Esophagus muscularis mucosa (tissue), 4 donors: ENCODE measurements around the gene KIAA0513. TPM values are rescaled to one million over a fixed set of nuclear protein-coding genes. Genes with fewer than 3 reads are reported as not detected.

Experiments used
- DNase-seq: peaks from one replicate; pipeline ENCODE4 v3.0.0-alpha.2; 2017; ENCODE audit errors: extremely low spot score
- H3K27ac ChIP-seq, 4 donors: fragments of 200-600 bp; sonication (generic); replicated peaks in 1 of 4; 1 replicate in 3 of 4; 2 replicates in 1 of 4; pipeline ENCODE4 v1.5.1; 2016 to 2019; ENCODE audit warnings: mild to moderate bottlenecking in 1 of 4
- H3K27me3 ChIP-seq, 4 donors: fragments of 200-600 bp; sonication (generic); one replicate each; pipeline versions ENCODE4 v1.5.1 to v1.6.0; 2016 to 2019
- H3K36me3 ChIP-seq, 4 donors: fragments of 200-600 bp; sonication (generic); one replicate each; pipeline ENCODE4 v1.5.1; 2016 to 2019
- H3K4me1 ChIP-seq, 4 donors: fragments of 200-600 bp; sonication (generic); one replicate each; pipeline ENCODE4 v1.5.1; 2016 to 2019
- H3K4me3 ChIP-seq, 4 donors: fragments of 200-600 bp; sonication (generic); 1 replicate in 2 of 4; 2 replicates in 2 of 4; pipeline ENCODE4 v1.5.1; 2016 to 2019; ENCODE audit warnings: mild to moderate bottlenecking in 4 of 4, moderate library complexity in 1 of 4
- H3K9me3 ChIP-seq, 4 donors: fragments of 200-600 bp; sonication (generic); 1 replicate in 3 of 4; 2 replicates in 1 of 4; pipeline ENCODE4 v1.5.1; 2016 to 2019
- EP300 ChIP-seq: sonication (generic); formaldehyde crosslinking; IDR thresholded peaks from one replicate; pipeline ENCODE4 v1.6.1; 2017; ENCODE audit warnings: antibody characterized with exemption
- POLR2A ChIP-seq: fragments of 450-650 bp; IDR thresholded peaks from one replicate; pipeline ENCODE4 v1.6.1; 2017; ENCODE audit warnings: antibody characterized with exemption, moderate library complexity, mild to moderate bottlenecking, low read depth
- POLR2AphosphoS5 ChIP-seq, 2 donors: sonication (generic); formaldehyde crosslinking; IDR thresholded peaks; one replicate each; pipeline ENCODE4 v1.6.1; 2017; ENCODE audit warnings: antibody characterized with exemption in 2 of 2
- WGBS: methylation state at CpG from one replicate; pipeline ENCODE4 v1.1.5; 2018; 5-methylcytosine and 5-hydroxymethylcytosine counted together
- intact Hi-C: fragments of 100-400 bp; cut with DNase I; formaldehyde crosslinking; loops from one replicate; pipeline ENCODE4 v1.15.1; 2023
- total RNA-seq, 4 donors: library from RNA; depleted of rRNA; stranded (reverse); fragments of >200 nt; gene quantifications; one replicate each; pipeline versions ENCODE4 v1.1.0 to v1.2.1, GENCODE V29; 2016
- TF ChIP-seq, protein P1 (sequence below), 3 experiments: fragments of 200-600 bp in 2 of 3; fragments of 450-650 bp in 1 of 3; sonication (generic) in 2 of 3; IDR thresholded peaks; one replicate each; pipeline ENCODE4 v1.5.1; 2017 to 2019; ENCODE audit warnings: antibody characterized with exemption in 3 of 3, mild to moderate bottlenecking in 2 of 3, moderate library complexity in 1 of 3

Gene KIAA0513
- total RNA-seq, 4 donors from 2014 or later: 16.4 to 28.8 (median 23.4) TPM

DNA sequence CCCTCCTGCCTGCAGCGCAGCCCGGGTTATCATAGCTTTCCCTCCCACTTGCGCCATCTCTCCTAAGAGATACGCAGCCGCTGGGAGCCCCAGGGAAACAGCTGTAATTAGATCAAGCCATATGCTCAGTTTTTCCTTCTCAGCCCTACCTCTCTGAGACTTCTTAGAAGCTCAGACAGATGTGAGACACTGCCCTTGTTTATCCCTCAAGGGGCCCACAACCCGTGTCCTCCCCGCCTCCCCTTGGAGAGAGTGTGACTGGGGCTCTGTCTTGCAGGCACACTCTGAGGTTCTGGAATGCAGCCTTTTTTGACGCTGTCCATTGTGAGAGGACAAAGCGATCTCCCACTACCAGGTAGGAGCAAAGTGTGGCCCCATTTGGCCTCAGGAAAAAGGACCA, 53.4 kb downstream of the KIAA0513 start:
- Histone ChIP-seq H3K27me3 (no peaks in the 10 kb centered on the region), H3K27ac (no peak overlapping the region), H3K4me3 (no peak overlapping the region), H3K36me3 (peaks cover 24 to 62% (median 53%) of the 10 kb centered on the region in 4 donors), H3K4me1 (no peaks in the 10 kb centered on the region), H3K9me3 (no peaks in the 10 kb centered on the region)
- intact Hi-C loops: no loop called here
- TF ChIP-seq POLR2A (no peak), EP300 (no peak), POLR2AphosphoS5 (IDR thresholded peaks at IDR 0.05) (no peak)
- TF ChIP-seq, protein P1, sequence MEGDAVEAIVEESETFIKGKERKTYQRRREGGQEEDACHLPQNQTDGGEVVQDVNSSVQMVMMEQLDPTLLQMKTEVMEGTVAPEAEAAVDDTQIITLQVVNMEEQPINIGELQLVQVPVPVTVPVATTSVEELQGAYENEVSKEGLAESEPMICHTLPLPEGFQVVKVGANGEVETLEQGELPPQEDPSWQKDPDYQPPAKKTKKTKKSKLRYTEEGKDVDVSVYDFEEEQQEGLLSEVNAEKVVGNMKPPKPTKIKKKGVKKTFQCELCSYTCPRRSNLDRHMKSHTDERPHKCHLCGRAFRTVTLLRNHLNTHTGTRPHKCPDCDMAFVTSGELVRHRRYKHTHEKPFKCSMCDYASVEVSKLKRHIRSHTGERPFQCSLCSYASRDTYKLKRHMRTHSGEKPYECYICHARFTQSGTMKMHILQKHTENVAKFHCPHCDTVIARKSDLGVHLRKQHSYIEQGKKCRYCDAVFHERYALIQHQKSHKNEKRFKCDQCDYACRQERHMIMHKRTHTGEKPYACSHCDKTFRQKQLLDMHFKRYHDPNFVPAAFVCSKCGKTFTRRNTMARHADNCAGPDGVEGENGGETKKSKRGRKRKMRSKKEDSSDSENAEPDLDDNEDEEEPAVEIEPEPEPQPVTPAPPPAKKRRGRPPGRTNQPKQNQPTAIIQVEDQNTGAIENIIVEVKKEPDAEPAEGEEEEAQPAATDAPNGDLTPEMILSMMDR (IDR thresholded peaks at IDR 0.05): no peak
- DNase-seq: no peak
- 88% methylated on average over 9 of the region's 9 CpGs for WGBS

- H3K4me3 ChIP-seq: no peak overlapping the region
- TF ChIP-seq, protein P1 (IDR thresholded peaks at IDR 0.05): no peak
- intact Hi-C loops: no loop called here
- H3K36me3 ChIP-seq: peaks cover 24 to 54% (median 46%) of the 10 kb centered on the region in 4 donors
- DNase-seq: no peak
- H3K9me3 ChIP-seq: no peaks in the 10 kb centered on the region
- peaks cover 0 to 6% (median 5%) of the 10 kb centered on the region in 4 donors for H3K4me1 ChIP-seq
- WGBS: 91% methylated on average over 6 of the region's 15 CpGs
- H3K27ac ChIP-seq: no peak overlapping the region
- H3K27me3 ChIP-seq: no peaks in the 10 kb centered on the region
These were observed 54.2 kb downstream of the KIAA0513 start for GRCh38 chr16:85081765-85082164.

- Histone ChIP-seq H3K4me3 (no peak overlapping the region), H3K27ac (no peak overlapping the region), H3K4me1 (peaks cover 0 to 8% (median 8%) of the 10 kb centered on the region in 4 donors), H3K27me3 (no peaks in the 10 kb centered on the region), H3K9me3 (no peaks in the 10 kb centered on the region), H3K36me3 (peaks cover 21 to 51% (median 40%) of the 10 kb centered on the region in 4 donors)
- no peak for DNase-seq
- 79% methylated on average over 29 of the region's 33 CpGs for WGBS
- TF ChIP-seq POLR2AphosphoS5 (IDR thresholded peaks at IDR 0.05) (no peak), POLR2A (no peak), EP300 (no peak)
- TF ChIP-seq, protein P1 (IDR thresholded peaks at IDR 0.05): no peak
- intact Hi-C loops: no loop called here
These were observed 54.8 kb downstream of the KIAA0513 start for GRCh38 chr16:85082173-85083050.

DNA sequence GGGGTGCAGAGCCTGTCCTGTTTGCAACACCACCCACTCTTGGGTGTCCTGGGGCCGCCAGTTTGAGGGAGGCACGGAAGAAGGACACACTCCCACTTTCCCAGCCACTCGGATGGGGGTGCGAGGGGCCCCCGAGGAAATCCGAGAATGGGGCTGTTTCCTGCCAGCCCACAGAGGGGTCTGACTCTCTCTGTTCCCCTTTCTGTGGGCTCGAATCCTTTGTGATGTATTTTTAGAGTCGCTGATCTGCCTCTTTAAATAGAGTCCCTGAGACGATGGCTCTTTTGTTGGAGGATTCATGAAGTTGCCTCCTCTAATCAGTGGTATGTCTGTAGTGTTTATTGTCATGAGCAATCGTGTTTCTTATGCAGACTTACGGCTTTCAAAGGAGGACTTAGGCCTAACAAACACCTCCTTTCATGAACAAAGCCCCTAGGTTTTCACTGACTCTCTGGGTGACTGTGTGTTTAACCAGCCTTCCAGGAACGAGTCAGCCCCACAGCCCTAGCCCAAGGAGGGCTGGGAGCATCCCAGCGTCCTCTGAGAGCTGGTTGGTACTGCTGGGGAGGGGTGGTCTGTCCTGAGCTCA, 55.5 kb downstream of the KIAA0513 start:
- Histone ChIP-seq H3K36me3 (peaks cover 15 to 52% (median 37%) of the 10 kb centered on the region in 4 donors), H3K27ac (no peak overlapping the region), H3K4me1 (peaks cover 0 to 8% (median 8%) of the 10 kb centered on the region in 4 donors), H3K27me3 (no peaks in the 10 kb centered on the region), H3K4me3 (no peak overlapping the region), H3K9me3 (no peaks in the 10 kb centered on the region)
- intact Hi-C loops: no loop called here
- 57% methylated on average over 6 of the region's 13 CpGs for WGBS
- TF ChIP-seq, protein P1 (IDR thresholded peaks at IDR 0.05): no peak
- TF ChIP-seq POLR2AphosphoS5 (IDR thresholded peaks at IDR 0.05) (no peak), POLR2A (no peak), EP300 (no peak)
- no peak for DNase-seq
